ENCODE data around the gene SEPTIN5. TPM values are rescaled to one million over a fixed set of nuclear protein-coding genes. Genes with fewer than 3 reads are reported as not detected.
A peak's percentile ranks its signal among the peaks of the same experiment; 100 is the strongest.

The SEPTIN5 gene
- total RNA-seq, 1 experiment from 2014 or later: 22.4 TPM

GRCh38 chr22:19722178-19722981, 8.1 kb downstream of the SEPTIN5 start (continued):
- no peak for TF ChIP-seq PRDM15 (CRISPR knock-in tag; IDR thresholded peaks at IDR 0.05)
- TF ChIP-seq ZNF512 (CRISPR knock-in tag; IDR thresholded peaks at IDR 0.05; ENCODE audit: borderline replicate concordance): no peak
- no peak for TF ChIP-seq ZBTB43 (CRISPR knock-in tag; IDR thresholded peaks at IDR 0.05)
- TF ChIP-seq JAZF1 (CRISPR knock-in tag; IDR thresholded peaks at IDR 0.05): no peak
- TF ChIP-seq IRF1 (CRISPR knock-in tag; IDR thresholded peaks at IDR 0.05): no peak

- ATAC-seq (peak; percentile 2; the same call in 1 of the 2 replicates), DNase-seq (ENCODE audit: low spot score) (no peak)
- H3K9me3 Mint-ChIP-seq: no peaks in the 10 kb centered on the region
- H3K4me1 Mint-ChIP-seq: peaks cover 21% of the 10 kb centered on the region
- peaks cover 85% of the 10 kb centered on the region for H3K27me3 Mint-ChIP-seq (ENCODE audit: low read depth)
- peaks cover 10% of the 10 kb centered on the region for H3K36me3 Mint-ChIP-seq
- no peak overlapping the region for H3K27ac Mint-ChIP-seq
- TF ChIP-seq ERG (CRISPR knock-in tag; IDR thresholded peaks at IDR 0.05) (no peak), SOX15 (CRISPR knock-in tag; IDR thresholded peaks at IDR 0.05) (no peak), TP53 (CRISPR knock-in tag; IDR thresholded peaks at IDR 0.05) (no peak), ZNF532 (CRISPR knock-in tag; IDR thresholded peaks at IDR 0.05; ENCODE audit: borderline replicate concordance) (no peak)
- CTCF ChIA-PET: interaction anchor here (0.7 to 5.5 kb wide), 7 partner anchors 8 to 187 kb away, joined by 3 to 57 read pairs (median 6); no protein-coding TSS in a partner anchor
- POLR2A ChIA-PET: no interaction called here
- H3K4me3 Mint-ChIP-seq: peak overlapping the region; percentile 55
These were observed 8.6 kb downstream of the SEPTIN5 start for GRCh38 chr22:19722982-19723231.

All from WTC11 (cell line).